Measurements from ENCODE around the gene LRMDA. TPM values are rescaled to one million over a fixed set of nuclear protein-coding genes. Genes with fewer than 3 reads are reported as not detected.

LRMDA gene
- total RNA-seq, 1 donor from 2014 or later: 17.1 TPM

GRCh38 chr10:75866731-75867130 is 435.3 kb downstream of the LRMDA start:
- DNase-seq (ENCODE audit: low spot score): no peak

DNA sequence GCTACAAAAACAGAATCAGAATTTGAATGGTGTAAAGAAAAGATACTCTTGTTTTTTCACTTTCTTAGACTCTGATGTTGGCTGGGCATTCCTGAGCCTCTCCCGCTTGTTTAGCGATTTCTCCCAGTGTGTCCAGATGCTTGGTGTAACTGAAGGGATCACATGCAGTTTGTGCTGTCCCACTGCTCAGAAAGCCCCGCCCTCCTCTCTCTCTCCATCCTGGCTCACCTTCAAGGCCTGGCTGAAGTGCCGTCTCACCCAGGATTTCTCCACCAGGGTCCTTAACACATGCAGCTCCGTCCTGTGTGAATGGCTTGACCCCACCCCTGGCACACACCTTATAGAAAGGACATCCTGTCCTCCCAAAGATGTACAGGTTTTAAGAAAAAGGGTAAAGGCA is 437.1 kb downstream of the LRMDA start:
- no peak for DNase-seq (ENCODE audit: low spot score)

DNA sequence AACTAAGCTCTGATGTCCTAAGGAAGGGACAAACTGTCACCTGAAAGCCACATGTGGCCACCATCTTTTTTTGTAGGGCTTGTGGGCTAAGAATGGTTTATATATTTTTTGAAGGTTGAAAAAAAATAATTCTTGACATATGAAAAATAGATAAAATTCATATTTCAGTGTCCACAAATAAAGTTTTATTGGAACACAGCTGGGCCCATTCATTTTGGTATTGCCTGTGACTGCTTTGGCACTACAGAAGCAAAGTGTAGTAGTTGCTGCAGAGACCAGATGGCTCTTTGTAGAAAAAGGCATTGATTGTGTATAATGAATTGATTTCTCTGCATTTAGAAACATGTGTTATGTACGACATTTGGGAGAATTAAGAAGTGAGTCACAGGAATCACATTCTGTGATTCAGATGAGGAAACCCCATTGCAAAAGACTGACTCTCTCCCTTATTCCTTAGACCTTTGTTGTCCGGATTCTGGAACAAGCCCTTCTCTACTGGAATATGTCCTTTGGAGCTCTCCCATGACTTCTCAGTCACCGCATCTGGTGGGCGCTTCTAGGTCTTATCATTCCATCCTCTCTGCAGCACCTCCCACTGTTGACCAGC is 438.7 kb downstream of the LRMDA start:
- no peak for DNase-seq (ENCODE audit: low spot score)

DNA sequence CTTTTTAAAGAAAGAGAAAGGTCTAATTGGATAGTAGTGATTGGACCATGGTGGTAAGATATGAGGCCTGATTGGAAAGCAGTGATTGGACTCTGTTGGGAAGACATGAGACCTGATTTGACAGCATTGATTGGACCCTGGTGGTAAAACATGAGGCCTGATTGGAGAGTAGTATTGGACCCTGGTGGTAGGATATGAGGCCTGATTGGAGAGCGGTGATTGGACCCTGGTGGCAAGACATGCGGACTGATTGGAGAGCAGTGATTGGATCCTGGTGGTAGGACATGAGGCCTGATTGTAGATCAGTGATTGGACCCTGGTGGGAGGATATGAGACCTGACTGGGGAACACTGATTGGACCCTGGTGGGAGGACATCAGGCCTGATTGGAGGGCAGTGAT is 444.3 kb downstream of the LRMDA start:
- no peak for DNase-seq (ENCODE audit: low spot score)

GRCh38 chr10:75876710-75877109 is 445.3 kb downstream of the LRMDA start:
- no peak for DNase-seq (ENCODE audit: low spot score)

- DNase-seq (ENCODE audit: low spot score): no peak
Observed at GRCh38 chr10:75877877-75878276, 446.5 kb downstream of the LRMDA start.

DNA sequence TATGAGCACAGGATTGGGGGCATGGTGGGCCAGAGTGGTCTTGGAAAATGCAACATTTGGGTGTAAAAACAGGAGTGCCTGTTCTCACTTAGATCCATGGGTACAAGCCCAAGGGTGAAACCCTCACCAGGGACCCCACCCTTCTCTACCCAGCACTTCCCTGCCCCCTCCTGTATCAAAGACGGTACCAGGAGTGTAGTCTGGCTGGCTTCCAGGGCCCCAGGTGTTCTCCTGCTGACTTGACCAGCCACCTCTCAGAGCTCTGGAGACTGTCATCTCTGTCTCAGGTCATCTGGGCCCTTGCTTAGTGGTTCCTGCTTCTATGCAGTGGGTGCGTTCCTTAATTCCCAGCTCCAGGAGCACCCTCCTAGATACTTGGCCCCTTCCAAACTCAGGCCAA is 447.2 kb downstream of the LRMDA start:
- no peak for DNase-seq (ENCODE audit: low spot score)

DNA sequence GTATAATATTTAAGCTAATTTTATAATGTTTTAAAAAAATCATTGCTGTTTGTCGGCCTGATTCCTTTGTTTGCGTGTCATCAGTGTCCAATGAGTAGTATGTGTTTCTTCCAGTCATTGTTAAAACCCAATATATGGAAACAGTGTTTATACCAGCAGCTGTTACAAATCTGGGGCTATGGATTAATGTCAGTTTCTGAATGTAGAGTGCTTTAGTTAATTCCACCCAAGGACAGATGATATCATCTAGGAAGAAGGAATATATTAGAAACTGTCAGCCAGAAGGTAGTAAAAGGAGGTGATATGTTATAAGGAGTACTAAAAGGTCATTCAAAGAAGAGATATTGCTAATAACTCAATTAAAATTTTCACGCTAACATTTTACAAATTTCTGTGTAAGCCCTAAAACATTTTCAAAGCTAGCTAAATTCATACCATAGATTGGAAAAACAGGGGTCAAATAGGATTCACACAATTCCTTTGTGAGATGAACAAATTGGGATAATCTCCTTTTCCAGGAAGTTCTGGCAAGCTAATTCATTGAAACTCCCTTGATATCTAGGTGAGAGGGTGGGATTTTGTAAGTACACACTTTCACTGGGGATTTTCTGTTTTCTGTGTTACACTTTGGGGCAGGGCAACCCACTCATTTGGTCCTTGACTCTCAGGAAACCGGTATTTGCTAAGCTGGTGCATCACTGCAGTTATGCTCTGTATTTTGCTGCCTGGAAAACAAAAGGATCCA is 448.8 kb downstream of the LRMDA start:
- DNase-seq (ENCODE audit: low spot score): no peak

DNA sequence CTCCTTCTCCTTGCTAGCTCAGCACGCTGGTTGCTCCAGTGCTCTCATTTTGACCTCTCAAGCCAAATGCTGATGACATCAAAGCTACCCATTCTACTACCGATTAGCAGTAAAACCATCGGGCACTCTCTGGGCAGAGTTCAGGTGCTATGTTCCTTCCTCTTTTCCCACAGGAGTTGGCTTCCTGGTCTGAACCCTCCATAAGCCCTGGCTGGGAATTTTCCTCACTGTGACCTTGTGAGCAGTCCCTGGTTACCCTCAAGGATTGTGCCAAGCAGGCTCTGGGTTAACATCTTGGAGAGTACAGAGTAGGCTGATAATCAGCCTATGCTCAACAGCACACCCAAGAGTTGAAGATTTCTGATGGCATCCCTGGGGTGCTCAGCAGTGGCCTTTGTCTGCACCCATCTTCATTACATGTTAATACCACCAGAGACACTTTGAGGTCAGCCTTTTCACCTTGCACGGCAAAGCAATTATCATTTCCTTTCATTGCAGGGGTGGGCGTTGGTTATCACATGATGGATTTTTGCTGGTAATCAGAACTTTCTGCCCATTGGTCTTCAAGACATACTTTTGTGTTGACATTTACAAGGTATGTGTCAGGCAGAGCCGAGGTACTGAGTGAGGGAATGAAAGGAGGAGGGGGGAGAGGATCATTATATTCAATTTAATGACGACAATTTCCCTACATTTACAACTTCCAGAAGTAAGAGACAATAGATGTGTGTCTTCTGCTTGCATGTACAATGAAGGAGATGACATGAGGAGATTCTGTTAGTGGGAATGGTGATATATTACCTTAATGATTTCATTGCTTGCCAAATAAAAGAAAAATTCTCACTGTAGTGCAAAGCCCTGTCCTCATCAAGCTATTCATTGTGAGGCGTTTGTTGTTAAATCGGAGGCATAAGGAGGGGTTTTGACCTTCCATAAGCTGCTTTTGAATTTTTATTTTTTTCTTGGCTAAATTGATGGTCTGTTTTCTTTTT is 452.0 kb downstream of the LRMDA start:
- no peak for DNase-seq (ENCODE audit: low spot score)

DNA sequence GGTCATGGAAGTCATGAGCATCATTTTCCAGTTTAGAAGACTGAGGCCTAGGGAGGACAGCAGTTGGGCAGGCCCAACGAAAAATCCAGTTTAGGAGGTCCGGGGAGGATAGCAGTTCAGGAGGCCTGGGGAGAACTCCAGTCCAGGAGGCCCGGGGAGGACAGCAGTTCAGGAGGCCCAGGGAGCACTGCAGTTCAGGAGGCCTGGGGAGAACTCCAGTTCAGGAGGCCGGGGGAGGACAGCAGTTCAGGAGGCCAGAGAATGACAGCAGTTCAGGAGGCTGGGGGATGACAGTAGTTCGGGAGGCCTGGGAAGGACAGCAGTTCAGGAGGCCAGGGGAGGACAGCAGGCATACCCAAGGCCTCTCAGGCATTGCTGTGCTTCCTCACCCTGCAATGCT is 453.4 kb downstream of the LRMDA start:
- DNase-seq (ENCODE audit: low spot score): no peak

- no peak for DNase-seq (ENCODE audit: low spot score)
Observed at GRCh38 chr10:75887369-75887768, 455.9 kb downstream of the LRMDA start.

GRCh38 chr10:75887992-75888680 is 456.7 kb downstream of the LRMDA start:
- DNase-seq (ENCODE audit: low spot score): no peak

DNA sequence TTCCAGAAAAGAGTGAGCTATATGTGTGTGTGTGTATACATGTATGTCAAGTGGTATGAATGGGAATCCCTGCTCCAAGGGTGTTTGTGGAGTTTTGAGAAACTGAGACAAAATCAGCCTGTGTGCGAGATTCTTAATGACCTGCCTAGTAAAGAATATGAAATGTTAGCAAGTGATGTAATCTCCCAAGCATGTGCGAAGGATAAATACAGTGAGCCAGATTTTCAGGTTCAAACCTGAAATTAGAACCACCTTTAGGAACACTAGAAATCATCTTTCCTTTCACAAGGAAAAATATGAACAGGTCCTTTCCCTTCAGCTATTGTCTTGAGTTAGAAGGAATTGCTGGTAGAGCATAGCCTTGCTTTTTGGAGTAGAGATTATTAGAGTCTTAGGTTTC is 457.6 kb downstream of the LRMDA start:
- DNase-seq (ENCODE audit: low spot score): no peak

DNA sequence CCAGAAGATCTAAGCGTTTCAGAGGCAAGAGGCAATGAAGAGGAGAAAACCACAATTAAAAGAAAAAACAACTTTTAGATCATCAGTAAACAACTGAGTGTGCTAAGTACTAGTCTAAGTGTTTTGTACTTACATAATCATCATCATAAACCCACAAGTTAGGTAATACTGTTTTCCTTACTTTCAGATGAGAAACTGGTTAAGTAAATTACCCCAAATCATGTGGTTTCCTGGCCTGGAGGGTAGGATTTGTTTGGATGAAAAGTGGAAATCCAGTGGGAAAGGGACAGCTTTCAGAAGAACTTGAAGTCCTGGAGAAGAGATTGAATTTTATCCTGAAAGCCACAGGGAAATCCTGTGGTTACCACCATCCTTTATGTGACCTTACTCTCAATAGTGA is 463.3 kb downstream of the LRMDA start:
- DNase-seq (ENCODE audit: low spot score): no peak

- DNase-seq (ENCODE audit: low spot score): no peak
Observed at GRCh38 chr10:75895259-75895658, 463.8 kb downstream of the LRMDA start.

GRCh38 chr10:75899816-75900390 is 468.5 kb downstream of the LRMDA start:
- DNase-seq (ENCODE audit: low spot score): no peak

DNA sequence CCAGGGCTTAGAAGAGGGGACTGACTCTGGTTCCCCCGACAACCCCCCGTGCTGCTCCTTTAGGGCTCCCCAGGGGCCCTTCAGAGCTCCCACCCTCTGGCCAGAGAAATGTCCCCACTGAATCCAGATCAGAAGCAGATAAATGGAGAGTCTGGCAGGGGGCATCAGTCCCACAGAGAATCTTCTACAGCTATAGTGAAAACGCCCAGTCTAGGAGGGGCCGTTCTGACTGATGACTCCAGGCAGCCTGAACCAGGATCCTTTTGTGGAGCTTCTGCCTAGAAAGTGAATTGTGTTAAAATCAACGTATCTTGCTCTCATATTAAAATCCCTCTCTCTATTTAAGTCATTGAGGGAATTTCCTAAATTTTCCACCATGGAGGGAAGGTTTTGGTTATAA is 471.4 kb downstream of the LRMDA start:
- DNase-seq (ENCODE audit: low spot score): no peak

DNA sequence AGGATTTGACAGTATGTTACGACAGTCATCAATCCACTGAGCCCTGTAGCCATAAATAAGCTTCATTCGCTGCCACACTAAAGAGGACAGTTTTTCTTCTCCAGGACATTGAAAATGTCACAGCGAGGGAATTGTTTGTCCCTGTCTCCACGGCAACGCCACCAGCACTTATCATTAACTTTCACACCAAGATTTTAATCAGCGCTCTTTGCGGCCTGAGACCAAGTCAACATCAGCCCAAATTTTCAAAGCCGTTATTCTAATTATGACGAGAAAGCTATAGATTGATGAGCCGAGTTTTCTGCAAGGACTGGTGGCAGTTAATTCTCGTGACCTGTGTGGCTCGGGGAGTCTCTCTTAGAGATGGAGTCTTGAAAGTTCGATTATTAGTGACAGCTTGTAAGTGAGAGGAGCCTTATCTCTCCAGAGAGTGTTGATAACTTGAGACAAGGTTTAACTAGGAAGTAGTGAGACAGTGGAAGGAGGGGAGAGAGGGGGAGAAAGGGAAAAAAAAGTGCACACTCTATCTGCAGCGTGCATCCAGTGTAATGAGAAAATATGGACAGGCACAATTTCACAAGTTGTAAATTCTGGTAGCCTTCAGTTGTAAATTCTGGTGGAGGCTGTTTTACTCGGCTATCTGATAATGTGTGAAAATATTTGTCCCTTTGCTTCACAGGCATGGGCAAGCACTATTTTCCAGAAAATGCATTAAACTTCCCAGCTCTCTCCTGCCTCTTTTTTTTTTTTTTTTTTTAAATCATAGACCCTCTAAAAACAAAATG is 473.3 kb downstream of the LRMDA start:
- peak; percentile 12 for DNase-seq (ENCODE audit: low spot score)

- DNase-seq (ENCODE audit: low spot score): no peak
Observed at GRCh38 chr10:75905490-75905889, 474.1 kb downstream of the LRMDA start.

DNA sequence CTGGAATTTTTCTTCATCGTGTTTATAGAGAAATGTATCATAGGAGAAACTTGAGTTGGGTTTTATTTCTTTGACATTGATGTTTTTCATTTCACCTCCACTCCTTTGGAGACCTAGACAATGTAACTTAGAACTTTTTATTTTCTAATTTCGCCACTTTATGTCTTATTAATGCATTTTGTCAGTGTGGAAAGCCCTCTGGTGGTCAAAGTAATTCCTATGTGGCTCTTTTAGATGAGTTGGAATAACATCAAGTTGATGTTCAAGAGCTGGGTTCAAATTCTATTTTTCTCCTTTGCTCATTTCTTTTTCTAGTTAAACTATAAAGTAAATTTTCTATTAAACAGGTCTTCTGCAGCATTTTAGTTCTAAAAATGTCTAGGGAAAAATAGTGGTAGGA is 478.6 kb downstream of the LRMDA start:
- DNase-seq (ENCODE audit: low spot score): no peak

DNA sequence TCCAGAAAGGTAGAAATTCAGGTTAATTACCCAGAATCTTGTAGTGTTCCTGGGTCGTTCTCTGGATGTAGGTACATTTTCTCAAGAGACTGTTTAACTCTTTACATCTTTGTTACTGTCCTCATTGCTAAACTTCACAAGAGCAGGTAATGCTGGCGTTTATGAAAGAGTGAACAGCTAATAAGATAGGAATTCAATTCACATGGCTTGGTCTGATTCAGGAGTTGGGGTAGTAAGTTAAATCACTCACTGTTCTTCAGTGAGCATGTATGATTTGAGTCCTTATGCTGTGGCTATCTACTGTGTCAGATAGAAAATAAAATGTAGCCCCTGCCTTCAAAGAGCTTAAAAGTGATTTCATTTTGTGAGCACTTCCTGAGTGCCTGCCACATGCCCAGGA is 480.0 kb downstream of the LRMDA start:
- DNase-seq (ENCODE audit: low spot score): no peak

Measured in mucosa of gallbladder (tissue), 1 donor.